HG02840 (cell line): ENCODE data around the gene GJD2.

Experiments
- ATAC-seq: cut with Tn5 transposase; IDR thresholded peaks from one replicate; pipeline ENCODE4 v1.9.1; 2021; ENCODE audit warnings: mild to moderate bottlenecking, moderate library complexity, moderate number of reproducible peaks; ENCODE audit not compliant: unreplicated experiment, low FRiP score

Gene GJD2

GRCh38 chr15:34729056-34729455, 25.7 kb downstream of the GJD2 start:
- no peak for ATAC-seq

GRCh38 chr15:34726406-34727100, 28.2 kb downstream of the GJD2 start:
- ATAC-seq = no peak

GRCh38 chr15:34725556-34725955, 29.2 kb downstream of the GJD2 start:
- ATAC-seq = no peak

GRCh38 chr15:34724481-34724880, 30.3 kb downstream of the GJD2 start:
- ATAC-seq = no peak

- ATAC-seq = no peak
Measured at GRCh38 chr15:34722439-34722836, 32.4 kb downstream of the GJD2 start.

GRCh38 chr15:34721802-34722438, 32.9 kb downstream of the GJD2 start:
- ATAC-seq = no peak

GRCh38 chr15:34721157-34721801, 33.5 kb downstream of the GJD2 start:
- ATAC-seq = no peak

GRCh38 chr15:34719695-34720094, 35.1 kb downstream of the GJD2 start:
- no peak for ATAC-seq

- ATAC-seq = no peak
Measured at GRCh38 chr15:34718681-34719665, 35.8 kb downstream of the GJD2 start.

GRCh38 chr15:34717729-34718128, 37.1 kb downstream of the GJD2 start:
- ATAC-seq = no peak

GRCh38 chr15:34716111-34716510, 38.7 kb downstream of the GJD2 start:
- ATAC-seq = no peak

- ATAC-seq = no peak
Measured at GRCh38 chr15:34714476-34715121, 40.2 kb downstream of the GJD2 start.

GRCh38 chr15:34713635-34714034, 41.2 kb downstream of the GJD2 start:
- no peak for ATAC-seq

GRCh38 chr15:34709866-34710265, 44.9 kb downstream of the GJD2 start:
- ATAC-seq = no peak

GRCh38 chr15:34708422-34708821, 46.4 kb downstream of the GJD2 start:
- ATAC-seq = no peak

- ATAC-seq = no peak
Measured at GRCh38 chr15:34701536-34701935, 53.3 kb downstream of the GJD2 start.
